Right lobe of liver (tissue), 6 donors: ENCODE results near the gene INMT. TPM values are rescaled to one million over a fixed set of nuclear protein-coding genes. Genes with fewer than 3 reads are reported as not detected.
A peak's percentile ranks its signal among the peaks of the same experiment; 100 is the strongest.

Experiments used
- ATAC-seq, 4 donors: fragments of 200-7000 bp; cut with Tn5 transposase; one replicate each; pipeline ENCODE4 v1.9.1; 2020; ENCODE audit warnings: mild to moderate bottlenecking in 4 of 4, moderate library complexity in 4 of 4
- DNase-seq, 3 donors: peaks; one replicate each; pipeline ENCODE4 v3.0.0-alpha.2; 2020
- H3K27ac ChIP-seq, 3 donors: fragments of 200-600 bp; one replicate each; pipeline ENCODE4 v1.8.0; 2022
- H3K27me3 ChIP-seq, 2 donors: fragments of 200-600 bp; one replicate each; pipeline ENCODE4 v1.8.0; 2022
- H3K36me3 ChIP-seq, 4 donors: fragments of 200-600 bp; sonication (generic) in 1 of 4; one replicate each; pipeline versions ENCODE4 v1.5.1 to v1.8.0; 2017 to 2022; ENCODE audit warnings: control low read depth in 1 of 4
- H3K4me1 ChIP-seq, 4 donors: fragments of 200-600 bp; sonication (generic) in 1 of 4; one replicate each; pipeline versions ENCODE4 v1.5.1 to v1.8.0; 2017 to 2022; ENCODE audit warnings: control low read depth in 1 of 4
- H3K4me3 ChIP-seq, 3 donors: fragments of 200-600 bp; one replicate each; pipeline ENCODE4 v1.8.0; 2022
- H3K9me3 ChIP-seq, 4 donors: fragments of 200-600 bp; sonication (generic) in 1 of 4; one replicate each; pipeline versions ENCODE4 v1.5.1 to v1.8.0; 2017 to 2022; ENCODE audit warnings: control low read depth in 1 of 4
- CTCF ChIP-seq, 4 donors: fragments of 200-600 bp in 3 of 4; fragments of 450-650 bp in 1 of 4; IDR thresholded peaks; one replicate each; pipeline versions ENCODE4 v1.5.1 to v1.8.0; 2016 to 2022; ENCODE audit warnings: antibody characterized with exemption in 4 of 4, mild to moderate bottlenecking in 2 of 4
- POLR2A ChIP-seq: fragments of 450-650 bp; IDR thresholded peaks from one replicate; pipeline ENCODE4 v1.6.1; 2017; ENCODE audit warnings: antibody characterized with exemption, mild to moderate bottlenecking
- WGBS: methylation state at CpG from one replicate; pipeline ENCODE4 v1.1.6; 2018; ENCODE audit warnings: low coverage, low lambda C conversion rate; ENCODE audit not compliant: insufficient coverage; ENCODE audit errors: missing lambda C conversion rate; 5-methylcytosine and 5-hydroxymethylcytosine counted together
- intact Hi-C, 2 donors: fragments of 100-400 bp; cut with DNase I; formaldehyde crosslinking; loops; one replicate each; pipeline versions ENCODE4 v1.11.2 to v1.14.1; 2022
- total RNA-seq, 6 experiments: library from RNA; depleted of rRNA in 2 of 6; stranded (reverse); fragments of >200 nt in 2 of 6; fragmentation: NEBNext Ultra II Directional in 3 of 6; extraction: Animal tissue kit (Norgen Biotek cat#: 25700) in 3 of 6; gene quantifications; one replicate each; pipeline versions ENCODE4 v1.1.0 to v1.2.4, GENCODE V29; 2016 to 2023
- donor health status: DM: no; HTN: yes; CAD: no.
- donor health status: DM: no; HTN: no; CAD: no.
- donor health status: DM: no; HTN: no; CAD: no.
- donor health status: DM: no; HTN: yes; CAD: no.
- donor health status: DM: no; HTN: yes; CAD: no.

INMT gene
- total RNA-seq, 6 experiments from 2014 or later, result 14.7 to 58.9 (median 35.5) TPM

GRCh38 chr7:30797176-30798040 is 45.5 kb downstream of the INMT start:
- Histone ChIP-seq H3K27ac (peak overlapping the region in 1 of 3 donors; percentile 48), H3K36me3 (no peaks in the 10 kb centered on the region), H3K27me3 (no peaks in the 10 kb centered on the region), H3K9me3 (no peaks in the 10 kb centered on the region), H3K4me3 (no peak overlapping the region), H3K4me1 (peaks cover 0 to 13% (median 3%) of the 10 kb centered on the region in 4 donors)
- intact Hi-C loops, result no loop called here
- WGBS, result 45% methylated on average over 6 of the region's 8 CpGs
- TF ChIP-seq POLR2A, result no peak
- no peak for TF ChIP-seq CTCF (IDR thresholded peaks at IDR 0.05)
- ATAC-seq (peak; percentile 65 to 77 (median 66)), DNase-seq (peak in 1 of 3 donors; percentile 67)

GRCh38 chr7:30799206-30799975 is 47.5 kb downstream of the INMT start:
- ATAC-seq (no peak), DNase-seq (no peak)
- H3K9me3 ChIP-seq, result no peaks in the 10 kb centered on the region
- TF ChIP-seq POLR2A (no peak), CTCF (IDR thresholded peaks at IDR 0.05) (no peak)
- intact Hi-C loops, result no loop called here
- H3K27me3 ChIP-seq, result no peaks in the 10 kb centered on the region
- no peak overlapping the region for H3K4me3 ChIP-seq
- H3K27ac ChIP-seq, result no peak overlapping the region
- H3K36me3 ChIP-seq, result no peaks in the 10 kb centered on the region
- peaks cover 0 to 13% (median 3%) of the 10 kb centered on the region in 4 donors for H3K4me1 ChIP-seq
- WGBS, result 58% methylated on average over 2 of the region's 2 CpGs

- intact Hi-C loops, result loop anchor here (5.0 kb wide), 1 partner anchor 177 kb away; no protein-coding TSS in a partner anchor
- no peak overlapping the region for H3K27ac ChIP-seq
- peaks cover 0 to 13% (median 3%) of the 10 kb centered on the region in 4 donors for H3K4me1 ChIP-seq
- ATAC-seq, result no peak
- no peaks in the 10 kb centered on the region for H3K36me3 ChIP-seq
- H3K4me3 ChIP-seq, result no peak overlapping the region
- no peak for TF ChIP-seq POLR2A
- no peak for TF ChIP-seq CTCF (IDR thresholded peaks at IDR 0.05)
- H3K9me3 ChIP-seq, result no peaks in the 10 kb centered on the region
- WGBS, result 71% methylated on average over 2 of the region's 5 CpGs
- DNase-seq, result no peak
- no peaks in the 10 kb centered on the region for H3K27me3 ChIP-seq
These were observed 48.2 kb downstream of the INMT start for GRCh38 chr7:30799976-30800661.

- no peak overlapping the region for H3K27ac ChIP-seq
- 0% methylated on average over 2 of the region's 6 CpGs for WGBS
- H3K27me3 ChIP-seq, result no peaks in the 10 kb centered on the region
- DNase-seq (peak in 1 of 3 donors; percentile 60), ATAC-seq (peak; percentile 86 to 96 (median 90))
- H3K9me3 ChIP-seq, result no peaks in the 10 kb centered on the region
- H3K4me1 ChIP-seq, result peaks cover 0 to 13% (median 3%) of the 10 kb centered on the region in 4 donors
- TF ChIP-seq POLR2A, result no peak
- peak; percentile 62 to 78 (median 69) for TF ChIP-seq CTCF (IDR thresholded peaks at IDR 0.05)
- H3K4me3 ChIP-seq, result no peak overlapping the region
- intact Hi-C loops, result loop anchor here (5.0 kb wide), 1 partner anchor 176 kb away; no protein-coding TSS in a partner anchor
- H3K36me3 ChIP-seq, result no peaks in the 10 kb centered on the region
These were observed 48.9 kb downstream of the INMT start for GRCh38 chr7:30800785-30801252.
